Measurements from ENCODE around the gene LSM7.

DNA sequence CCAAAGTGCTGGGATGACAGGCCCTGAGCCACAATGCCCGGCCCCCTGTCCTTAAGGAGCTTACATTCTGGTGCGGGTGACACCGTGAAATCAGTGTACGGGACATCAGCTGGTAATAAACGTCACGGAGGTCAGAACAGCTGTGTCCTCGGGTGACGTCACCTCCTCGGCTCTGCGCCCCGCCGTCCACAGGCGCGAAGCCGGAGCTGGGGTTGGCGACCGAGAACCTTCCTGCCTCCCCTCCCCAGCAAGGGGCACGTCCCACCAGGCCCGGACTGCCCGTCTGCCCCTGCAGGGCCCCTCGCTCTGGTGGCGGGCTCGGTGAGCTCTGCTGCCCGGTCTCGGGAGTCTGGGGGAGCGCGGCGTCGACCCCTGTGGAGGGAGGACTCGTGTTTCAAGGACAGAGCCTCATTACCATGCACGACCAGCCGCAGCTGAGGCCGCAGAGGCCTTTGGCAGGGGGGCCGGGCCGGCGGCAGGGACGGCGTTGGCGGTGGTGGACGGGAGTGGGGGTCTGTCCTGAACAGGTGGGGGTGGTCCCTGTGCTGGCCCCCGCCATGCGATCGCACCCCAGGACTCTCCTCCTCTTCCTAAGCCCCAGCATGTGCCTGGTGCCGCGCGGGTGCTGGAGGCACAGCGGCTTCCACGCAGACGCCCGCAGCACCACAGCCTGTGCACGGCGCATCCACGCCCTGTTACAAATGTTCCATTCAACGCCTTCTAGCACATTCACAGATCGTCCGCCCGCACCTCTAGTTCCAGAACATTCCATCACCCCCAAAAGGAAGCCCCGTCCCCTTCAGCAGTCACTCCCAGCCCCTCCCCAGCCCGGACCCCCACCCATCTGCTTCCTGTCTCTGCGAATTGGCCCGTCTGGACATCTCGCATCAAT lies 25.8 kb downstream of the LSM7 start:
- TF ChIP-seq CTCF (IDR thresholded peaks at IDR 0.05) (no peak), POLR2A (IDR thresholded peaks at IDR 0.05) (no peak)
